ENCODE data around the gene GRIN3A. TPM values are rescaled to one million over a fixed set of nuclear protein-coding genes. Genes with fewer than 3 reads are reported as not detected.

The GRIN3A gene
- total RNA-seq, 1 experiment from 2014 or later = 0.03 TPM

DNA sequence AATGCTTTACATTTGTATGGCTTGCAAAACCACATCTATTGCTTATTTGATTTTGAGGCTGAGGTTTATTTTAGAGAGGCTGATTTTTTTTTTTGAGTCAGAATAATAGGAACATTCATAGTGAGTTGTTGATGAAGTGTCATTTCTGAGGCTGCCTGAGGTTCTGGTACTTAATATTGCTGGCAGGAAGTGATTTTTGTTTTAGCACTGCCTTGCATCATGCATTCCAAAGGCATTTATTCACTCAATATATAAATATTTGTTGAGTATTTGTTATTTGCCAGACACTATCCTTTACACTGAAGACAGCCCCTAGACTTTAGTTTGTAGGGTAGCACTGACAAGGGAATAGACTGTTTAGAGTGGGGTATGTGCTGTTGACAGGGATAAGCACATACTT lies 202.1 kb downstream of the GRIN3A start:
- ATAC-seq = no peak
- Histone ChIP-seq H3K4me1 (ENCODE audit: control insufficient read depth, insufficient read depth, low read length) (peaks cover 8% of the 10 kb centered on the region; the same call in 1 of the 2 replicates), H3K4me3 (ENCODE audit: low read depth in 2 of 2, low read length in 2 of 2) (no peak overlapping the region), H3K27ac (ENCODE audit: low read length) (no peak overlapping the region), H3K9me3 (ENCODE audit: control insufficient read depth, insufficient read depth, low read depth, low read length) (no peaks in the 10 kb centered on the region), H3K27me3 (ENCODE audit: control insufficient read depth, insufficient read depth, low read length) (no peaks in the 10 kb centered on the region), H3K36me3 (ENCODE audit: control insufficient read depth, insufficient read depth, low read length) (peaks cover 12% of the 10 kb centered on the region)
- TF ChIP-seq REST (IDR thresholded peaks at IDR 0.05; ENCODE audit: insufficient read depth in 1 of 2, low read depth in 2 of 2, low read length in 1 of 2) = no peak
- TF ChIP-seq SIN3A (IDR thresholded peaks at IDR 0.05; ENCODE audit: borderline replicate concordance, insufficient read depth, low read depth, low read length) = no peak
- no peak for TF ChIP-seq TCF7L2 (IDR thresholded peaks at IDR 0.05; ENCODE audit: low read depth, low read length)
- TF ChIP-seq CTCF (IDR thresholded peaks at IDR 0.05) = no peak
- TF ChIP-seq POLR2AphosphoS5 (IDR thresholded peaks at IDR 0.05; ENCODE audit: low read depth, low read length) = no peak
- BruUV-seq (replicated peaks) = no TSS peak
- CTCF ChIA-PET = no interaction called here
- POLR2A ChIA-PET = no interaction called here
- DNase-seq (ENCODE audit: low read depth, low spot score) = no peak
- in situ Hi-C loops (cut with HindIII; ENCODE audit: low pct_unique_long_range_greater_than_20kb, low sequenced_read_pairs) = no loop called here
- intact Hi-C loops (cut with micrococcal nuclease; ENCODE audit: unreplicated experiment) = no loop called here

GRCh38 chr9:101533334-101534204 lies 204.9 kb downstream of the GRIN3A start, which contains the start of gene RNF20:
RNF20 (plus strand) TSS chr9:101533853; CDS start chr9:101535424, 1,571 bp downstream.
- DNase-seq (ENCODE audit: low read depth, low spot score) (peak; percentile 88), ATAC-seq (peak; percentile 99)
- intact Hi-C loops (cut with micrococcal nuclease; ENCODE audit: unreplicated experiment) = no loop called here
- Histone ChIP-seq H3K9me3 (ENCODE audit: control insufficient read depth, insufficient read depth, low read depth, low read length) (no peaks in the 10 kb centered on the region), H3K27ac (ENCODE audit: low read length) (peak within 1 kb of the TSS; percentile 96), H3K27me3 (ENCODE audit: control insufficient read depth, insufficient read depth, low read length) (no peaks in the 10 kb centered on the region), H3K36me3 (ENCODE audit: control insufficient read depth, insufficient read depth, low read length) (peaks cover 6% of the 10 kb centered on the region; the same call in 1 of the 2 replicates), H3K4me1 (ENCODE audit: control insufficient read depth, insufficient read depth, low read length) (peaks cover 8% of the 10 kb centered on the region; the same call in 1 of the 2 replicates), H3K4me3 (ENCODE audit: low read depth in 2 of 2, low read length in 2 of 2) (peak within 1 kb of the TSS; percentile 79 to 99)
- TF ChIP-seq TCF7L2 (IDR thresholded peaks at IDR 0.05; ENCODE audit: low read depth, low read length) (peak; percentile 65), REST (IDR thresholded peaks at IDR 0.05; ENCODE audit: insufficient read depth in 1 of 2, low read depth in 2 of 2, low read length in 1 of 2) (no peak), SIN3A (IDR thresholded peaks at IDR 0.05; ENCODE audit: borderline replicate concordance, insufficient read depth, low read depth, low read length) (no peak), CTCF (IDR thresholded peaks at IDR 0.05) (no peak), POLR2AphosphoS5 (IDR thresholded peaks at IDR 0.05; ENCODE audit: low read depth, low read length) (peak; percentile 55; the same call in 1 of the 2 replicates)
- BruUV-seq (replicated peaks) = no TSS peak
- ChIA-PET CTCF (interaction anchor here (0.5 to 1.4 kb wide), 2 partner anchors 83 to 85 kb away, joined by 3 to 5 read pairs; no protein-coding TSS in a partner anchor), POLR2A (interaction anchor here (0.6 kb wide), 2 partner anchors 33 to 1110 kb away, joined by 5 to 15 read pairs; no protein-coding TSS in a partner anchor)
- in situ Hi-C loops (cut with HindIII; ENCODE audit: low pct_unique_long_range_greater_than_20kb, low sequenced_read_pairs) = no loop called here

Measured in Panc1 (cell line).